ENCODE results near the gene HSPB6. TPM values are rescaled to one million over a fixed set of nuclear protein-coding genes. Genes with fewer than 3 reads are reported as not detected.
"Not testable (repeated sequence)": the region's sequence is repeated elsewhere in the genome, so short reads cannot be mapped to it uniquely, and the experiment has no call there.

Gene HSPB6
- total RNA-seq, 4 donors from 2014 or later = 22.3 to 185 (median 43.9) TPM

GRCh38 chr19:35773020-35773806 lies 16.4 kb upstream of the HSPB6 start:
- DNase-seq = no peak

DNA sequence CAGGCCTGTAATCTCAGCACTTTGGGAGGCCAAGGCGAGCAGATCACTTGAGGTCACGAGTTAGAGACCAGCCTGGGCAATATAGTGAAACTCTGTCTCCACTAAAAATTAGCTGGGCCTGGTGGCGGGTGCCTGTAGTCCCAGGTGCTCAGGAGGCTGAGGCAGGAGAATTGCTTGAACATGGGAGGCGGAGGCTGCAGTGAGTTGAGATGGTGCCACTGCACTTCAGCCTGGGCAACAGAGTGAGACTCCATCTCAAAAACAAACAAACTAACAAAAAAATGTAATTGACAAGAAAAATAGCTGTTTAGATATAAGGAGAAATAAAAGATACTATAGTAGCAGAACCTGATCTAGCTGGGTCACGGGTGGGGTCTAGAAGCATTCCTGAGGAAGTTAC lies 15.5 kb upstream of the HSPB6 start:
- in situ Hi-C loops (cut with MboI; ENCODE audit: low pct_ligation_motif_present in 1 of 4, low pct_unique_long_range_greater_than_20kb in 1 of 4, low sequenced_read_pairs in 3 of 4); H3K4me3 ChIP-seq; H3K36me3 ChIP-seq; H3K27me3 ChIP-seq; H3K27ac ChIP-seq; DNase-seq; H3K9me3 ChIP-seq; intact Hi-C loops (cut with DNase I; ENCODE audit: low total_unique reads): not testable (repeated sequence)
- 94% methylated on average over 3 to 5 of the region's 5 CpGs for WGBS, 2 donors (ENCODE audit: low coverage in 1 of 2)
- peaks cover 4 to 15% (median 13%) of the 10 kb centered on the region in 4 donors for H3K4me1 ChIP-seq

More at GRCh38 chr19:35773020-35773806, 16.4 kb upstream of the HSPB6 start:
- intact Hi-C loops (cut with DNase I; ENCODE audit: low total_unique reads) (no loop called here), in situ Hi-C loops (cut with MboI; ENCODE audit: low pct_ligation_motif_present in 1 of 4, low pct_unique_long_range_greater_than_20kb in 1 of 4, low sequenced_read_pairs in 3 of 4) (no loop called here)
- no peak overlapping the region for H3K4me3 ChIP-seq
- peaks cover 4 to 15% (median 13%) of the 10 kb centered on the region in 4 donors for H3K4me1 ChIP-seq
- H3K27me3 ChIP-seq = no peaks in the 10 kb centered on the region
- 50 to 61% methylated on average over 5 to 9 of the region's 9 CpGs for WGBS, 2 donors (ENCODE audit: low coverage in 1 of 2)
- H3K9me3 ChIP-seq = no peaks in the 10 kb centered on the region
- TF ChIP-seq, protein P1, sequence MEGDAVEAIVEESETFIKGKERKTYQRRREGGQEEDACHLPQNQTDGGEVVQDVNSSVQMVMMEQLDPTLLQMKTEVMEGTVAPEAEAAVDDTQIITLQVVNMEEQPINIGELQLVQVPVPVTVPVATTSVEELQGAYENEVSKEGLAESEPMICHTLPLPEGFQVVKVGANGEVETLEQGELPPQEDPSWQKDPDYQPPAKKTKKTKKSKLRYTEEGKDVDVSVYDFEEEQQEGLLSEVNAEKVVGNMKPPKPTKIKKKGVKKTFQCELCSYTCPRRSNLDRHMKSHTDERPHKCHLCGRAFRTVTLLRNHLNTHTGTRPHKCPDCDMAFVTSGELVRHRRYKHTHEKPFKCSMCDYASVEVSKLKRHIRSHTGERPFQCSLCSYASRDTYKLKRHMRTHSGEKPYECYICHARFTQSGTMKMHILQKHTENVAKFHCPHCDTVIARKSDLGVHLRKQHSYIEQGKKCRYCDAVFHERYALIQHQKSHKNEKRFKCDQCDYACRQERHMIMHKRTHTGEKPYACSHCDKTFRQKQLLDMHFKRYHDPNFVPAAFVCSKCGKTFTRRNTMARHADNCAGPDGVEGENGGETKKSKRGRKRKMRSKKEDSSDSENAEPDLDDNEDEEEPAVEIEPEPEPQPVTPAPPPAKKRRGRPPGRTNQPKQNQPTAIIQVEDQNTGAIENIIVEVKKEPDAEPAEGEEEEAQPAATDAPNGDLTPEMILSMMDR (IDR thresholded peaks at IDR 0.05) = no peak
- no peak for TF ChIP-seq EP300 (IDR thresholded peaks at IDR 0.05; ENCODE audit: low read depth)
- TF ChIP-seq POLR2A (IDR thresholded peaks at IDR 0.05) = no peak
- TF ChIP-seq POLR2AphosphoS5 (IDR thresholded peaks at IDR 0.05) = no peak
- H3K36me3 ChIP-seq = no peaks in the 10 kb centered on the region
- H3K27ac ChIP-seq = no peak overlapping the region

DNA sequence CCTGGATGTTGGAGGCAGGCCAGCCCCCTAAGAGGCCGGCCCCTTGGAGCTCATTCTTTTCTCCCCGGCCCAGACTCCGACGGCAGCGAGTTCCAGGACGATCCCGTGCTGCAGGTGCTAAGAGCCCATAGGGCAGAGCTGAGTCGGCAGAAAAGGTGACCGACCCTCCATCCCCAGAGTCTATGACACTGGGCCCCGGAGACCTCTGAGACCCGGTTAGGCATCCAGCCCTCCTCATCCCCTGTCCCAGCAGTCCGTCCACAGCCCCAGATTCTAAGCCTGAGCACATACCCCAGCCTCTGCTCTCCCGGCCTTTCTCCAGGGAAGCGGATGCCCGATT lies 11.2 kb upstream of the HSPB6 start:
- DNase-seq = no peak
- H3K27ac ChIP-seq = no peak overlapping the region
- in situ Hi-C loops (cut with MboI; ENCODE audit: low pct_ligation_motif_present in 1 of 4, low pct_unique_long_range_greater_than_20kb in 1 of 4, low sequenced_read_pairs in 3 of 4) (no loop called here), intact Hi-C loops (cut with DNase I; ENCODE audit: low total_unique reads) (no loop called here)
- H3K4me3 ChIP-seq = no peak overlapping the region
- 81 to 100% methylated on average over 3 to 14 of the region's 15 CpGs for WGBS, 2 donors (ENCODE audit: low coverage in 1 of 2)
- no peaks in the 10 kb centered on the region for H3K9me3 ChIP-seq
- H3K27me3 ChIP-seq = no peaks in the 10 kb centered on the region
- H3K4me1 ChIP-seq = no peaks in the 10 kb centered on the region
- TF ChIP-seq POLR2A (IDR thresholded peaks at IDR 0.05) (no peak), EP300 (IDR thresholded peaks at IDR 0.05; ENCODE audit: low read depth) (no peak), POLR2AphosphoS5 (IDR thresholded peaks at IDR 0.05) (no peak)
- TF ChIP-seq, protein P1 (IDR thresholded peaks at IDR 0.05) = no peak
- H3K36me3 ChIP-seq = peaks cover 0 to 11% (median 5%) of the 10 kb centered on the region in 4 donors

DNA sequence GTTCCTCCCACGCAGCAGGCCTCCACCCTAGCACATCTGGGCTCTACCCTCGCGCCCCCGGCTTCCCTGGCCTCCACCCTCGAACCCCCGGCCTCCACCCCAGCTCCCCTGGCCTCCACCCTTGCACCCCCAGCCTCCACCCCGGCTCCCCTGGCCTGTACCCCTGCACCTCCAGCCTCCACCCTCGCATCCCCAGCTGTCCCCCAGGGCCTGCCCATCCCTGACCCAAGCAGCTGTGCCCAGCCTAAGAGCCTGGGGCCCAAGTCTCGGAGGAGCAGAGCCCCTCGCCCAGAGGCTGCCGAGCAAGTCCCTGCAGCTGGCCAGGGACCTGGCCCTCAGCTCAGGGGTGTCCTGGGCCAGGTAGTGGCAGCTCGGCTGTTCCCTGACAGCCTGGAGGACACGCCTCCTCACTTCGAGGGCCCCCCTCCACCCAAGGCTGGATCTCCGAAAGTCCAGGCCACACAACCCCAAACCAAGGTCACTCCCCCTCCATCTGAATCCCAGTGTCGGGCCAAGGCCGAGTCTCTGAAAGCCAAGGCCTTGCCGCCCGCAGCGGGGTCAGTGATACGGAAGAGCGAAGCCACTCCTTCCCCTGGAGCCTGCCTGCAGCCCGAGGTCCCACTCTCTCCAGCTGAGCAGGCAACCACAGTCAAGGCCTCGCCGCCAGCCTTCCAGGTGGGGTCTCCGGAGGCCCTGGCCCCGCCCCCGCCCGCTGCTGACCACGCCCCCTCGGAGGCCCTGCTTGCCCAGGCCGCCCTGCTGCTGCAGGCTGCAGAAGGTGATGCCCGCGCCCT lies 10.7 kb upstream of the HSPB6 start:
- Histone ChIP-seq H3K4me1 (no peaks in the 10 kb centered on the region), H3K27ac (no peak overlapping the region), H3K27me3 (no peaks in the 10 kb centered on the region), H3K4me3 (no peak overlapping the region), H3K9me3 (no peaks in the 10 kb centered on the region), H3K36me3 (peaks cover 0 to 11% (median 5%) of the 10 kb centered on the region in 4 donors)
- WGBS, 2 donors (ENCODE audit: low coverage in 1 of 2) = 85% methylated on average over 26 of the region's 34 CpGs; no CpG with 5 or more reads in 1 of the 2 donors
- intact Hi-C loops (cut with DNase I; ENCODE audit: low total_unique reads) (no loop called here), in situ Hi-C loops (cut with MboI; ENCODE audit: low pct_ligation_motif_present in 1 of 4, low pct_unique_long_range_greater_than_20kb in 1 of 4, low sequenced_read_pairs in 3 of 4) (no loop called here)
- TF ChIP-seq POLR2A (IDR thresholded peaks at IDR 0.05) (no peak), POLR2AphosphoS5 (IDR thresholded peaks at IDR 0.05) (no peak), EP300 (IDR thresholded peaks at IDR 0.05; ENCODE audit: low read depth) (no peak)
- TF ChIP-seq, protein P1 (IDR thresholded peaks at IDR 0.05) = no peak
- DNase-seq = no peak

Data from transverse colon (tissue), 4 donors.